Femur (tissue), 1 donor: ENCODE data around the gene PIK3CA.

ENCODE experiments used
- DNase-seq: peaks from one replicate; pipeline ENCODE4 v3.0.0-alpha.2; 2017

The PIK3CA gene

GRCh38 chr3:179158336-179159039 is 10.3 kb downstream of the PIK3CA start:
- DNase-seq = no peak

- DNase-seq = no peak
Measured at GRCh38 chr3:179163503-179163902, 15.3 kb downstream of the PIK3CA start.

GRCh38 chr3:179164857-179165256 is 16.7 kb downstream of the PIK3CA start:
- DNase-seq = no peak

- DNase-seq = no peak
Measured at GRCh38 chr3:179166561-179167201, 18.5 kb downstream of the PIK3CA start.

GRCh38 chr3:179168918-179169317 is 20.8 kb downstream of the PIK3CA start:
- no peak for DNase-seq

GRCh38 chr3:179172546-179172945 is 24.4 kb downstream of the PIK3CA start:
- DNase-seq = no peak

- DNase-seq = no peak
Measured at GRCh38 chr3:179174316-179174715, 26.2 kb downstream of the PIK3CA start.

GRCh38 chr3:179174898-179175297 is 26.7 kb downstream of the PIK3CA start:
- DNase-seq = no peak

GRCh38 chr3:179175358-179175757 is 27.2 kb downstream of the PIK3CA start:
- no peak for DNase-seq

- no peak for DNase-seq
Measured at GRCh38 chr3:179177611-179178010, 29.5 kb downstream of the PIK3CA start.

GRCh38 chr3:179179256-179179655 is 31.1 kb downstream of the PIK3CA start:
- no peak for DNase-seq

GRCh38 chr3:179179979-179180759 is 32.0 kb downstream of the PIK3CA start:
- no peak for DNase-seq

GRCh38 chr3:179181021-179181472 is 32.9 kb downstream of the PIK3CA start:
- DNase-seq = no peak

GRCh38 chr3:179181993-179182551 is 33.9 kb downstream of the PIK3CA start:
- no peak for DNase-seq

- no peak for DNase-seq
Measured at GRCh38 chr3:179182902-179183301, 34.7 kb downstream of the PIK3CA start.

- DNase-seq = no peak
Measured at GRCh38 chr3:179184826-179185225, 36.7 kb downstream of the PIK3CA start.

- DNase-seq = no peak
Measured at GRCh38 chr3:179186426-179186825, 38.3 kb downstream of the PIK3CA start.

- DNase-seq = peak; percentile 28
Measured at GRCh38 chr3:179189759-179190158, 41.6 kb downstream of the PIK3CA start.

- no peak for DNase-seq
Measured at GRCh38 chr3:179190581-179190980, 42.4 kb downstream of the PIK3CA start.

- no peak for DNase-seq
Measured at GRCh38 chr3:179192542-179192941, 44.4 kb downstream of the PIK3CA start.

GRCh38 chr3:179194931-179195330 is 46.8 kb downstream of the PIK3CA start:
- no peak for DNase-seq

GRCh38 chr3:179196098-179196497 is 47.9 kb downstream of the PIK3CA start:
- DNase-seq = peak; percentile 19

- DNase-seq = no peak
Measured at GRCh38 chr3:179196700-179197099, 48.5 kb downstream of the PIK3CA start.
